NB4 (cell line): Measurements from ENCODE around the gene RASL11A.

Source experiments
- MYC ChIP-seq: IDR thresholded peaks from 2 replicates; pipeline ENCODE4 v1.6.1; 2011; ENCODE audit warnings: low read depth, low read length
- POLR2A ChIP-seq: IDR thresholded peaks from 2 replicates; pipeline ENCODE4 v1.6.1; 2011; ENCODE audit warnings: mild to moderate bottlenecking; ENCODE audit not compliant: insufficient read length; ENCODE audit errors: extremely low read depth
- TF ChIP-seq, protein P1 (sequence below): IDR thresholded peaks from one replicate; pipeline ENCODE4 v1.5.1; 2012; ENCODE audit warnings: low read depth, low read length
- TF ChIP-seq, protein P2 (sequence below): IDR thresholded peaks from 2 replicates; pipeline ENCODE4 v1.6.1; 2011; ENCODE audit warnings: low read depth, low read length

DNA sequence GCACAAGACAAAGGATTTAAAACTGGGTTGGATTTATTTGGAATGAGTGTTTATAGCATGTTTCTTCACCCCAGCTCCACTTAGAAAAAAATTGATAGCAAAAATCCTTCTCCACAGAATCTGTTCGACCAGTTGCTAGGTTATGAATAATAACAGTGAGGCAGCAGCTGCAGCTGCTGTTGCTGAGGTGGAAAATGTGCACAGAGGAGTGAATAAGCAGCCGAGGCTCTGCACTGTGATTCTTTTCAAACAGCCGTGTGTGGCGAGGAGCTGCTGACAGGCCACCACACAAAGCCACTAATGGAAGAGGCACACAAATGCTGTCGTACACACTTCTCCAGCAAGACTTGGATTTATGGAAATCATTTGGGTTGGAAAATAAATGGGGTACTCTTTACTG, 6.4 kb upstream of the RASL11A start:
- TF ChIP-seq, protein P1, sequence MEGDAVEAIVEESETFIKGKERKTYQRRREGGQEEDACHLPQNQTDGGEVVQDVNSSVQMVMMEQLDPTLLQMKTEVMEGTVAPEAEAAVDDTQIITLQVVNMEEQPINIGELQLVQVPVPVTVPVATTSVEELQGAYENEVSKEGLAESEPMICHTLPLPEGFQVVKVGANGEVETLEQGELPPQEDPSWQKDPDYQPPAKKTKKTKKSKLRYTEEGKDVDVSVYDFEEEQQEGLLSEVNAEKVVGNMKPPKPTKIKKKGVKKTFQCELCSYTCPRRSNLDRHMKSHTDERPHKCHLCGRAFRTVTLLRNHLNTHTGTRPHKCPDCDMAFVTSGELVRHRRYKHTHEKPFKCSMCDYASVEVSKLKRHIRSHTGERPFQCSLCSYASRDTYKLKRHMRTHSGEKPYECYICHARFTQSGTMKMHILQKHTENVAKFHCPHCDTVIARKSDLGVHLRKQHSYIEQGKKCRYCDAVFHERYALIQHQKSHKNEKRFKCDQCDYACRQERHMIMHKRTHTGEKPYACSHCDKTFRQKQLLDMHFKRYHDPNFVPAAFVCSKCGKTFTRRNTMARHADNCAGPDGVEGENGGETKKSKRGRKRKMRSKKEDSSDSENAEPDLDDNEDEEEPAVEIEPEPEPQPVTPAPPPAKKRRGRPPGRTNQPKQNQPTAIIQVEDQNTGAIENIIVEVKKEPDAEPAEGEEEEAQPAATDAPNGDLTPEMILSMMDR: no peak
- TF ChIP-seq POLR2A (no peak), MYC (no peak)
- TF ChIP-seq, protein P2, sequence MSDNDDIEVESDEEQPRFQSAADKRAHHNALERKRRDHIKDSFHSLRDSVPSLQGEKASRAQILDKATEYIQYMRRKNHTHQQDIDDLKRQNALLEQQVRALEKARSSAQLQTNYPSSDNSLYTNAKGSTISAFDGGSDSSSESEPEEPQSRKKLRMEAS: no peak
